Left ventricle myocardium inferior (tissue), 1 donor: Measurements from ENCODE around the gene TSR3. TPM values are rescaled to one million over a fixed set of nuclear protein-coding genes. Genes with fewer than 3 reads are reported as not detected.

Experiments
- DNase-seq: peaks from one replicate; pipeline ENCODE4 v3.0.0-alpha.2; 2020
- H3K27ac ChIP-seq: fragments of 200-600 bp; replicated peaks from 2 replicates; pipeline ENCODE4 v1.8.0; 2021
- H3K27me3 ChIP-seq: fragments of 200-600 bp; 2 replicates; pipeline ENCODE4 v1.8.0; 2021; ENCODE audit warnings: low read depth
- H3K36me3 ChIP-seq: fragments of 200-600 bp; 2 replicates; pipeline ENCODE4 v1.8.0; 2021
- H3K4me1 ChIP-seq: fragments of 200-600 bp; 2 replicates; pipeline ENCODE4 v1.8.0; 2021
- H3K4me3 ChIP-seq: fragments of 200-600 bp; 2 replicates; pipeline ENCODE4 v1.8.0; 2021; ENCODE audit warnings: mild to moderate bottlenecking, moderate library complexity
- H3K9me3 ChIP-seq: fragments of 200-600 bp; replicated peaks from 2 replicates; pipeline ENCODE4 v1.8.0; 2021
- CTCF ChIP-seq: fragments of 200-600 bp; IDR thresholded peaks from 2 replicates; pipeline ENCODE4 v1.8.0; 2021; ENCODE audit warnings: antibody characterized with exemption, mild to moderate bottlenecking, borderline replicate concordance
- intact Hi-C: fragments of 100-400 bp; cut with micrococcal nuclease; formaldehyde crosslinking; loops from one replicate; pipeline ENCODE4 v1.11.0; 2022
- total RNA-seq: library from RNA; stranded (reverse); fragmentation: NEBNext Ultra II Directional; extraction: Animal tissue kit (Norgen Biotek cat#: 25700); gene quantifications from one replicate; pipeline ENCODE4 v1.2.1, GENCODE V29; 2021
- donor health status: DM: no; HTN: yes; CAD: no; lungs with severe emphysema.

TSR3 gene
- total RNA-seq, 1 donor from 2014 or later: 54.9 TPM

DNA sequence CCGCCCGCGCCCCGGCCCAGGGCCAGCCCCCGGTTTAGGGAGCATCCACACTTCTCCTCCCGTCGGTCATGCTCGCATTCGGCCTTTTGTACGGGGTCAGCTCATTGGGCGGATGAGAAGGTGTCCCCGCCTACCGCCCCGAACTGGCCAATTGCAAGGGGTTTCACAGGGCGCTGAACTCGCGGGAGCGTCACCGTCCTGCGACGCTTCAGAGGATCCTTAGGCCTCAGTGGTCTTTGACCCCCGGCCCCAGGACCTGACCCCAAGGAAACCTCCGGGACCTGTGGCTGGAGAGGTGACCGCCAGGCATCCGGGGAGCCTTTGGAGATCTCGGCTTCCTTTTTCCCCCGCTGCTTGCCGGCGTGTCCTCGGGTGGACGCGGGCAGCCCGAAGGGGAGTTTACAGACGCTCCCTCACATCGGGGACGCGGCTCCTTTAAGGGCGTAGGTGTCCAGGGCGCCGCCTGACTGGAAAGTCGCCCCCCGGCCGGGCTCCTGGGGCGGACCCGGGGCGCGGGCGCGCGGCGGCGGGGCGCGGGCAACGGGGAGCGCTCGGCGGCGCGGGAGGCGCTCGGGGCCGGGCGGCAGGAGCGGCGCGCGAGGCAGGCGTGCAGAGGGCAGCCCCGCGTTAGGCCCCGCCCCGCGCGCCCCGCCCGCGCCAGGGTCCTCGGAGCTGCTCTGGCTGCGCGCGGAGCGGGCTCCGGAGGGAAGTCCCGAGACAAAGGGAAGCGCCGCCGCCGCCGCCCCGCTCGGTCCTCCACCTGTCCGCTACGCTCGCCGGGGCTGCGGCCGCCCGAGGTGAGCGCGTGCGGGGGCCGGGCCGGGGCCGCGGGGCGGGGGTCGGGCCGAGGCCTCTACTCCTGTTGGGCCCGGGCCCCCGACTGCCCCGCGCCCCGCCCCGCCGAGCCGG lies 42.4 kb downstream of the TSR3 start, which contains the start of gene UBE2I:
UBE2I (plus strand) TSS at position 660 of the 909 bp plus-strand sequence. CDS start 4,395 bp downstream, outside the sequence.
- intact Hi-C loops: no loop called here
- Histone ChIP-seq H3K4me3 (peak within 1 kb of the TSS; percentile 95), H3K27me3 (no peaks in the 10 kb centered on the region), H3K4me1 (peaks cover 47% of the 10 kb centered on the region), H3K9me3 (no peaks in the 10 kb centered on the region), H3K36me3 (peaks cover 7% of the 10 kb centered on the region), H3K27ac (peak within 1 kb of the TSS; percentile 100)
- DNase-seq: peak; percentile 96
- no peak for TF ChIP-seq CTCF

DNA sequence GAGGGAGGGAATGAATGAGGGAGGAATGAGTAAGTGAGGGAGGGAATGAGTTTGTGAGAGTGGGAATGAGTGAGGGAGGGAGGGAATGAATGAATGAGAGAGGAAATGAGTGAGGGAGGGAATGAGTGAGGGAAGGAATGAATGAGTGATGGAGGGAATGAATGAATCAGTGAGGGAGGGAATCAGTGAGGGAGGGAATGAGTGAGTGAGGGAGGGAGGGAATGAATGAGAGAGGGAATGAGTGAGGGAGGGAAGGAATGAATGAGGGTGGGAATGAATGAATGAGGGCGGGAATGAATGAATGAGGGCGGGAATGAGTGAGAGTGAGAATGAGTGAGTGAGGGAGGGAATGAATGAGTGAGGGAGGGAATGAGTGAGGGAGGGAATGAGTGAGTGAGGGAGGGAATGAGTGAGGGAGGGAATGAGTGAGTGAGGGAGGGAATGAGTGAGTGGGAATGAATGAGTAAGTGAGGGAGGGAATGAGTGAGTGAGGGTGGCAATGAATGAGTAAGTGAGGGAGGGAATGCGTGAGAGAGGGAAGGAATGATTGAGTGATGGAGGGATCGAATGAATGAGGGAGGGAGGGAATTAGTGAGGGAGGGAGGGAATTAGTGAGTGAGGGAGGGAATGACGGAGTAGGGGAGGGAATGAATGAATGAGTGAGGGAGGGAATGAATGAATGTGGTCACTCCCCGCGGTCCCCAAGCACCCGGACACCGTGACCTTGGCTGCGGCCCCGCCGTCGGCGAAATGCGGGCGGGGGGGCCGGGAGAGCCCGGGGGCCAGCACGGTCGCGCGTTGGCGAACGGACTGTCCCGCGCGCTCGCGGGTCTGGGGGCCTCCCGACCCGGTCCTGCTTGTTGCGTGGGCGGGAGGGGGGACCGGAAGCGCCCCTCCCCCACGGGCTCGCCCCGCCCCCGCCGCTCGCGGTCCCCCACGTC lies 43.4 kb downstream of the TSR3 start:
- TF ChIP-seq CTCF: no peak
- H3K27me3 ChIP-seq: no peaks in the 10 kb centered on the region
- H3K27ac ChIP-seq: peak overlapping the region; percentile 100
- peaks cover 38% of the 10 kb centered on the region for H3K4me1 ChIP-seq
- intact Hi-C loops: no loop called here
- H3K9me3 ChIP-seq: no peaks in the 10 kb centered on the region
- no peaks in the 10 kb centered on the region for H3K36me3 ChIP-seq
- peak overlapping the region; percentile 95 for H3K4me3 ChIP-seq
- DNase-seq: no peak

GRCh38 chr16:1306334-1306733 lies 45.3 kb downstream of the TSR3 start:
- TF ChIP-seq CTCF: no peak
- H3K27ac ChIP-seq: no peak overlapping the region
- no peak overlapping the region for H3K4me3 ChIP-seq
- no peaks in the 10 kb centered on the region for H3K9me3 ChIP-seq
- no peak for DNase-seq
- peaks cover 11% of the 10 kb centered on the region for H3K27me3 ChIP-seq
- H3K4me1 ChIP-seq: peaks cover 18% of the 10 kb centered on the region
- no peaks in the 10 kb centered on the region for H3K36me3 ChIP-seq
- intact Hi-C loops: no loop called here

GRCh38 chr16:1305823-1306222 lies 45.9 kb downstream of the TSR3 start:
- no peak for TF ChIP-seq CTCF
- H3K9me3 ChIP-seq: no peaks in the 10 kb centered on the region
- peaks cover 18% of the 10 kb centered on the region for H3K4me1 ChIP-seq
- peaks cover 16% of the 10 kb centered on the region for H3K27me3 ChIP-seq
- H3K4me3 ChIP-seq: no peak overlapping the region
- H3K27ac ChIP-seq: no peak overlapping the region
- no peaks in the 10 kb centered on the region for H3K36me3 ChIP-seq
- DNase-seq: no peak
- intact Hi-C loops: no loop called here

DNA sequence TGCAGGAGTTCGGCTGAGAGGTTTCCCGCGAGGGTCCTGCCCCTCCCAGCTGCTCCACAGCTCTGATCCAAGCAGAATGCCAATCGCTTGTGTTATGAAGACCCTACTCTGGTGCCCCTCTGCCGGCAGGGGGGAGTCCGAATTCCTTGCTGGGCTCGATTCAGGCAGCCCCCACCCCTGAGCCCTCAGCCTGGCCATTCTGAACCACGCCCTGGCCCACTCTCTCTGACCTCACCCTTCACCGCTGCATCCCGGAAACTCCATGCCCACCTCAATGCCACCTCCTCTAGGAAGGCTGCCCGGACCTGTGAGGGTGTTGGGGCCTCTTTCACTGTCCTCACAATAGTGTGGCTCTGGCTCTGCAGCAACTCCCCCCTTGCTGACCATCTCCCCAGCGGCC lies 50.1 kb downstream of the TSR3 start:
- no peak for TF ChIP-seq CTCF
- Histone ChIP-seq H3K36me3 (no peaks in the 10 kb centered on the region), H3K27me3 (peaks cover 56% of the 10 kb centered on the region), H3K4me3 (no peak overlapping the region), H3K27ac (no peak overlapping the region), H3K9me3 (no peaks in the 10 kb centered on the region), H3K4me1 (peaks cover 19% of the 10 kb centered on the region)
- intact Hi-C loops: no loop called here
- DNase-seq: no peak
